ENCODE measurements around the gene SYCE1L.
"Not testable (repeated sequence)": the region's sequence is repeated elsewhere in the genome, so short reads cannot be mapped to it uniquely, and the experiment has no call there.

The SYCE1L gene

GRCh38 chr16:77199211-77199610 is at the start of gene SYCE1L:
Gene SYCE1L, plus strand, starts transcription at chr16:77199408. Its CDS starts 44 bp downstream, at chr16:77199452.
- no peak for DNase-seq

- DNase-seq, result no peak
Measured at GRCh38 chr16:77157346-77158058, 41.7 kb upstream of the SYCE1L start.

GRCh38 chr16:77158293-77158692 is 40.9 kb upstream of the SYCE1L start:
- DNase-seq, result no peak

DNA sequence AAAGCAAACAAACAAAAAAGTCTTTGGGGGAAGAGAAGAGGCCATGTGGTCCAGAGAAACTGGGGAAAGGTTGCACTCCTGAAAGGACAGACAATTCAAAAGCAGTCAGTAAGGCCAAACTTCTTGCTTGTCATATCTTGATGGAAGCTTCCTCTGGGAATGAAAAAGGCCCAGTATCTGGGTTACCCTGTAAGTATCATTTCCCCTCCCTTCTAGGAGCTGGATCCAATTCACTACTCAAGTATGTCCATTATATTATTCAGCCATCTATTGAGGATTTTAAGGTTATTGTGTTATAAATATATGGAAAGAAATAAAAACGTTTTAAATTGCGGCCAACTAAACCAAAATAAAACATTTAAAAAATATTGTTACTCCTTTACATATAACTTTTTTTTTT is 34.2 kb upstream of the SYCE1L start:
- no peak for DNase-seq

- not testable (repeated sequence) for DNase-seq
Measured at GRCh38 chr16:77165536-77166236, 33.5 kb upstream of the SYCE1L start.

GRCh38 chr16:77166726-77167125 is 32.5 kb upstream of the SYCE1L start:
- DNase-seq, result no peak

DNA sequence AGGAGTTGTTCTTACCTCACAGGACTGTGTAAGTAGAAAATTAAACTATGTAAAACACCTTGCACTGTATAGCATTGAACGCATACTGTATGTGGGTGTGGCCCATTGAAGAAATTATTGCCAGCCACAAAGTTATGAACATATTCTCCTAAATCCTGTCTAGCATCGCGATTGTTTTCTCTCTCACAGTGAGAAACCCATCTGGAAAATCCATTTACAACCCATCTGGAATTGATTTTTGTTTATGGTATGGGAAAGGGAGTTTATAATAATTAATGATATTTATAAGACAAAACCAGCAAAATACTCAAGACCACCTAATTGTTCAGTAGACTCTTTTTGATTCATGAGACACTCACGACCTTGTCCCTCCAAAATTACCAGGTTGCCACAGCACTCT is 30.3 kb upstream of the SYCE1L start:
- no peak for DNase-seq

- DNase-seq, result peak in 1 of 2 donors; percentile 41
Measured at GRCh38 chr16:77169650-77170236, 29.5 kb upstream of the SYCE1L start.

GRCh38 chr16:77170805-77171204 is 28.4 kb upstream of the SYCE1L start:
- DNase-seq, result no peak

- DNase-seq, result peak in 1 of 2 donors; percentile 63
Measured at GRCh38 chr16:77171745-77172635, 27.2 kb upstream of the SYCE1L start.

DNA sequence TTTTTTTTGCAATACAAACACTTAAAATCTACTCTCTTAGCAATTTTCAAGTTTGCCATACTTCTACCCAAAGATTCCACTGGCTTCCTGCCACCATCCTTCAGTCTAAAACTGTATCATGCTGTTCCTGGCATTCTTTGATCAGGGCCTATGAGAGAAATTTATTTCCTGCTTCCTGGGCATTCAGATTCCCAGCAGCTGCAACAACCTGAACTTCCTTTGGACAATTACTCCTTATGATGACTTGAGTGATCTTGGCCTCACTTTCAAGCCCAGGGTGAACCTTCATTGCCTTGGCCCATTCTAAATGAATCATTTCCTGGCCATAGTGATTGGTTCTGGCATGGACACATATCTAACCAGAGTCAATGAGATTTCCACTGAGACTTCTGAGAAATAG is 26.3 kb upstream of the SYCE1L start:
- no peak for DNase-seq

DNA sequence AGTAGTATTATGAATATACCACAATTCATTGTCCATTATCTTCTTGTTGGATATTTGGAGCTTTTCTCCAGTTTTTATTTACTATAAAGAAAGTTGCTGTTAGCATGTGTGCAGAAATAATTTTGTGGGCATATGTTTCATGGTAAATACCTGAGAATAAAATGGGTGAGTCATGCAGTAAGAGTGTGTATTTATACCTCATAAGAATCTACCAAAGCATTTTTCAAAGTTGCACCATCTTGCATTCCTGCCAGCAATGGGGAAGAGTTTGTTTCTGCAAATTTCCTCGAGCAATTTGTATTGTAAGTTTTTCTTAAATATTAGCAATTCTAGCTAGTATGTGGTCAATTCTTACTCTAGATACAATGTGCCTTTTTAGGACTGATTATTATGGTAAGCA is 16.1 kb upstream of the SYCE1L start:
- no peak for DNase-seq

GRCh38 chr16:77186298-77186697 is 12.9 kb upstream of the SYCE1L start:
- DNase-seq, result not testable (repeated sequence)

DNA sequence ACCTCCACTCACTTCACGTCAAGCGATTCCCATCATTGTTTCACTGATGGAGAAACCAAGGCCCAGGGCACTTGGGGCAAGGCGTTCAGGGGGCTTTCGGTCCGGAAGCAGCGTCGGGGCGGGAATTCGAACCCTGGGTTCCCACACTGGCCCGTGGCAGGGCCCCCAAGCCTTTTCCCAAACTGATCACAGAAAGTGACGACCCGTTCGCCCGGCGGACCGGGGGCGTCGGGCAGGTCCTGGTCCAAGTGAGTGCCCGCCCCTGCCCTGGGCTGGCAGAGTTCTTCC is 9.1 kb upstream of the SYCE1L start:
- DNase-seq, result no peak

- DNase-seq, result peak; percentile 96 to 97
Measured at GRCh38 chr16:77190478-77191258, 8.5 kb upstream of the SYCE1L start, which contains the start of gene MON1B. Gene MON1B, plus strand, starts transcription at chr16:77191190. Its CDS starts 296 bp downstream, at chr16:77191486.

DNA sequence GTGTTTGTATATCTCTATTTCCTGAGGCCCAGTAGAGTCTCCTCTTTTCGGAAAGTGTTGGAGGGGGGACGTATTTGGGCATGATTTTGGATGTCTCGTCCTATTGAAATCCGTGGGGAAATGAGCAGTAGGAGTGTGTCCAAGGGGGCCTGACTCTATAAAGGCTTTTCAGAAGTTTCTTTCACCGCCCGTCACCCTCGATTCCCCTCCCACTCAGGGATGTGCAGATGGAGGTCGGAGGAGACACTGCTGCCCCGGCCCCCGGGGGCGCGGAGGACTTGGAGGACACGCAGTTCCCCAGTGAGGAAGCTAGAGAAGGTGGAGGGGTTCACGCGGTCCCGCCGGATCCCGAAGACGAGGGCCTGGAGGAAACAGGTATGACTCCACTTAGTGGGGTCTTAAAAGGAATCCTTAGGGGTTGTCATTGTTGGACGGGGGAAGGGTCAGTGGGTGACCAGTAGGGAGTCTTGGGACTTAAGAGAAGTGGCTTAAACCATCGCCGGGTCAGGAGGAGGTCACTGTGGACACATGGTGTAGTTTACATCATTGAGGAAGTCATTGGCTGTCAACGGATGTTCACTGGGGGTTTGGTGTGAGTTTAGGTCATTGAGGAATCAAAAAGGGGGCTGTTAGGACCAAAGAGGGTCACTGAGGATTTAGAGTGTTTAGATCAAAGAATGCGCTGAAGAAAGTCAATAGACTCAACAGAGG is 7.8 kb upstream of the SYCE1L start:
- peak; percentile 42 to 45 for DNase-seq

DNA sequence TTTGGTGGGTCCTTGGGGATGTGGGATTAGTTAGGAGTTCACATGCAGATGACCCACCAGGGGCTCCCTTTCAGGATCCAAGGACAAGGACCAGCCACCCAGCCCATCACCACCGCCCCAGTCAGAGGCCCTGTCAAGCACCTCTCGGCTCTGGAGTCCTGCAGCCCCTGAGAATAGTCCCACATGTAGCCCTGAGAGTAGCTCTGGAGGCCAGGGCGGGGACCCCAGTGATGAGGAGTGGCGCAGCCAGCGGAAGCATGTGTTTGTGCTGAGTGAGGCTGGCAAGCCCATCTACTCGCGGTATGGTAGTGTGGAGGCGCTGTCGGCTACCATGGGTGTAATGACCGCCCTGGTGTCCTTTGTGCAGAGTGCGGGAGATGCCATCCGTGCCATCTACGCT is 5.8 kb upstream of the SYCE1L start:
- no peak for DNase-seq

DNA sequence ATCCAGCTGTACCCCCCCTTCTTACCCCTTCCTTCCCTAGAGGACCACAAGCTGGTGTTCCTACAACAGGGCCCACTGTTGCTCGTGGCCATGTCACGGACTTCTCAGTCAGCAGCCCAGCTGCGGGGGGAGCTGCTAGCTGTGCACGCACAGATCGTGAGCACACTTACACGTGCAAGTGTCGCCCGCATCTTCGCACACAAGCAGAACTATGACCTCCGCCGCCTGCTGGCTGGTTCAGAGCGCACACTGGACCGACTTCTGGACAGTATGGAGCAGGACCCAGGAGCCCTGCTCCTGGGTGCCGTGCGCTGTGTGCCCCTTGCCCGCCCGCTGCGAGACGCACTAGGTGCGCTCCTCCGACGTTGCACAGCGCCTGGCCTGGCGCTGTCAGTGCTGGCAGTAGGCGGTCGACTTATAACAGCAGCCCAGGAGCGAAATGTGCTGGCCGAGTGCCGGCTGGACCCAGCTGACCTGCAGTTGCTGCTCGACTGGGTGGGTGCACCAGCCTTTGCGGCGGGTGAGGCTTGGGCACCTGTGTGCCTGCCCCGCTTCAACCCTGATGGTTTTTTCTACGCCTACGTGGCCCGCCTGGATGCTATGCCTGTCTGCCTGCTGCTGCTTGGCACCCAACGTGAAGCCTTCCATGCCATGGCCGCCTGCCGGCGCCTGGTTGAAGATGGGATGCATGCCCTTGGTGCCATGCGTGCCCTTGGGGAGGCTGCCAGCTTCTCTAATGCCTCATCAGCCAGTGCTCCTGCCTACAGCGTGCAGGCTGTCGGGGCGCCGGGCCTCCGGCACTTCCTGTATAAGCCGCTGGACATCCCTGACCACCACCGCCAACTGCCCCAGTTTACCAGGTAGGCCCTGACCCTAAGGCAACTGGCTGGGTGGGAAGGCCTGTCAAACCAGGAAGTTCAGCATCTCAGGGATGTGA is 4.6 kb upstream of the SYCE1L start:
- DNase-seq, result no peak

DNA sequence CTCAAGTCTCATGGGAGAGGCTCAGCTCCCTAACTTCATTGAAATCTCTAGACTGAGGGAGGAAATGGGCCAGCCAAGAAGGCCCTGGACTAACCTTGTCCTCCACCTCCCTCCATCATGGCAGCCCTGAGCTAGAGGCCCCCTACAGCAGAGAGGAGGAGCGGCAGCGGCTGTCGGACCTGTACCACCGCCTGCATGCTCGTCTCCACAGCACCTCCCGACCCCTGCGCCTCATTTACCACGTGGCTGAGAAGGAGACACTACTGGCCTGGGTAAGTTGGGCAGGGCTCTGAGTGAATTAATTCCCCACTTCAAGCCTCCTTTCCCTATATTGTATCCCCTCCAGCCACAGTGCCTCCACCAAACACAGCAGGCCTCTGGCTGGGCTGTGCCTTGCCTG is 3.8 kb upstream of the SYCE1L start:
- no peak for DNase-seq

DNA sequence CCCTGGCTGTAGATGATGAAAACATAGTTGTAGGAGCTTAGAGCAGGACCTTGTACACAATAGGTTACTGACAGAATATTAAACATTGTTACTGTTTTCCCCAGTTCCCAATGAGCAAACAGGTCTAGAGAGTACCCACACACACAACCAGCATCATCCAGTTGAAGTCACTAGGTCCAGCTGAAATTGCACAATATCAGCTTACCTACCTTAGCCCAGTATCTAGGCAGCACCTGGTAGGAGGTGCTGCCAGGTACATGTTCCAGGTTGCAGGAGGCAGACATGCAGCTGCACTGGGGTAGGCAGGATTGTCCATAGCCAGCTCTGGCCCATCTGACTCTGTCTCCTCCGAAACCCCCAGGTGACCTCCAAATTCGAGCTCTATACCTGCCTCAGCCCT is 1.5 kb upstream of the SYCE1L start:
- no peak for DNase-seq

GRCh38 chr16:77206533-77206932 is 7.3 kb downstream of the SYCE1L start:
- DNase-seq, result no peak
